ENCODE results near the gene ARHGEF10L.

DNA sequence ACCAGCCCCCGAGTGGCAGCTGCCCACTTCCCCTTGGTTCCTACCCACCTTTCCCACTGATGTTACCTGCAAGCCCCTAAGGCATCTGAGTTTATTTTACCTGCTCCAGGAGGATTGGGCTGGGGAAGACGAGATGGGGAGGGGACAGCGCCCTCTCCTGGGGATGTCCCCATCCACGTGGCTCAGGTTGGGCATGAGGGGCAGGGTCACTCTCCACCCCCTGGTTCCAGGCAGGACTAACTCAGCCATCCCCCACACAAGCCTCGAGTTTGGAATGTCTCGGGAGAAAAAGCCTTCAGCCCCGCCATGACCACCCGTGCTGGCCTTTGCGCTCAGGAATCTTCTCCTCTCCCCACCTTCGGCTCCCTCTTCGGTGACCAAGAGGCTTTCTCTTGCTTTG is 90.0 kb downstream of the ARHGEF10L start:
- TF ChIP-seq, protein P1, sequence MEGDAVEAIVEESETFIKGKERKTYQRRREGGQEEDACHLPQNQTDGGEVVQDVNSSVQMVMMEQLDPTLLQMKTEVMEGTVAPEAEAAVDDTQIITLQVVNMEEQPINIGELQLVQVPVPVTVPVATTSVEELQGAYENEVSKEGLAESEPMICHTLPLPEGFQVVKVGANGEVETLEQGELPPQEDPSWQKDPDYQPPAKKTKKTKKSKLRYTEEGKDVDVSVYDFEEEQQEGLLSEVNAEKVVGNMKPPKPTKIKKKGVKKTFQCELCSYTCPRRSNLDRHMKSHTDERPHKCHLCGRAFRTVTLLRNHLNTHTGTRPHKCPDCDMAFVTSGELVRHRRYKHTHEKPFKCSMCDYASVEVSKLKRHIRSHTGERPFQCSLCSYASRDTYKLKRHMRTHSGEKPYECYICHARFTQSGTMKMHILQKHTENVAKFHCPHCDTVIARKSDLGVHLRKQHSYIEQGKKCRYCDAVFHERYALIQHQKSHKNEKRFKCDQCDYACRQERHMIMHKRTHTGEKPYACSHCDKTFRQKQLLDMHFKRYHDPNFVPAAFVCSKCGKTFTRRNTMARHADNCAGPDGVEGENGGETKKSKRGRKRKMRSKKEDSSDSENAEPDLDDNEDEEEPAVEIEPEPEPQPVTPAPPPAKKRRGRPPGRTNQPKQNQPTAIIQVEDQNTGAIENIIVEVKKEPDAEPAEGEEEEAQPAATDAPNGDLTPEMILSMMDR (IDR thresholded peaks at IDR 0.05; ENCODE audit: insufficient read depth, low read length, poor library complexity, severe bottlenecking), result no peak
- TF ChIP-seq EZH2phosphoT487 (conservative IDR thresholded peaks at IDR 0.05; ENCODE audit: low read length), result no peak
